HepG2 (cell line): ENCODE measurements around the gene HENMT1. TPM values are rescaled to one million over a fixed set of nuclear protein-coding genes. Genes with fewer than 3 reads are reported as not detected.

Experiments used
- ATAC-seq: fragments of 200-7000 bp; cut with Tn5 transposase; 3 replicates; pipeline ENCODE4 v1.9.1; 2020; ENCODE audit warnings: mild to moderate bottlenecking, moderate library complexity
- BruUV-seq: library from RNA; stranded (reverse); fragments of 400-500 nt; replicated peaks from 2 replicates; lab custom pipeline; 2021; lab: Mats Ljungman, UMichigan
- CTCF ChIA-PET: fragments of 300-600 bp; formaldehyde crosslinking; extraction: SDS; loops from one replicate; lab custom pipeline; 2021; ENCODE audit warnings: low total read pairs, inconsistent platforms, low intra/inter-chr PET ratio; lab: Yijun Ruan, JAX
- POLR2A ChIA-PET: fragments of 350-600 bp; sonication (Branson Sonifier 250); formaldehyde crosslinking; loops from one replicate; lab custom pipeline; 2020; ENCODE audit warnings: antibody characterized with exemption, inconsistent platforms; lab: Yijun Ruan, JAX
- DNase-seq: peaks from one replicate; pipeline ENCODE4 v3.0.0-alpha.2; 2015; ENCODE audit warnings: low spot score
- FAIRE-seq: peaks from 3 replicates; lab custom pipeline; 2011; peaks lifted over from hg19 to GRCh38; lab: Jason Lieb, UNC
- H2AFZ ChIP-seq: one replicate; pipeline ENCODE4 v1.6.1; 2011; ENCODE audit warnings: low read length, inconsistent platforms
- H3K27ac ChIP-seq: fragments of 300-600 bp; 3 replicates; pipeline ENCODE4 v1.8.0; 2011; ENCODE audit warnings: mixed run types, mild to moderate bottlenecking, mixed read lengths, low read length, inconsistent platforms; ENCODE audit not compliant: insufficient read depth; ENCODE audit errors: extremely low read length
- H3K27me3 ChIP-seq, 2 experiments: fragments of 200-600 bp in 1 of 2; 2 replicates in 1 of 2; 3 replicates in 1 of 2; pipeline versions ENCODE4 v1.6.0 to v1.8.0; 2011; ENCODE audit warnings: low read length in 2 of 2, mild to moderate bottlenecking in 2 of 2, moderate library complexity in 2 of 2, inconsistent platforms in 1 of 2; ENCODE audit not compliant: insufficient read depth in 2 of 2, control insufficient read depth in 1 of 2
- H3K36me3 ChIP-seq, 2 experiments: fragments of 200-600 bp in 1 of 2; replicated peaks in 1 of 2; 2 replicates in 1 of 2; 3 replicates in 1 of 2; pipeline versions ENCODE4 v1.5.1 to v1.8.0; 2011; ENCODE audit warnings: low read length in 2 of 2, inconsistent platforms in 1 of 2; ENCODE audit not compliant: insufficient read depth in 2 of 2, control insufficient read depth in 1 of 2
- H3K4me1 ChIP-seq: 2 replicates; pipeline ENCODE4 v1.5.1; 2012; ENCODE audit warnings: low read length, inconsistent platforms; ENCODE audit not compliant: insufficient read depth
- H3K4me2 ChIP-seq: 2 replicates; pipeline ENCODE4 v1.6.0; 2011; ENCODE audit warnings: low read depth, low read length, inconsistent platforms
- H3K4me3 ChIP-seq, 3 experiments: fragments of 200-600 bp in 1 of 3; sonication (generic), shearing (Covaris generic) in 1 of 3; replicated peaks in 1 of 3; 2 replicates each; pipeline ENCODE4 v1.5.1; 2011 to 2016; ENCODE audit warnings: low read length in 3 of 3, inconsistent platforms in 2 of 3, low read depth in 2 of 3, mild to moderate bottlenecking in 2 of 3, control low read depth in 1 of 3, mixed read lengths in 1 of 3; ENCODE audit not compliant: insufficient read depth in 1 of 3
- H3K79me2 ChIP-seq: one replicate; pipeline ENCODE4 v1.6.1; 2011; ENCODE audit warnings: low read length, inconsistent platforms; ENCODE audit not compliant: insufficient read depth
- H3K9ac ChIP-seq: 2 replicates; pipeline ENCODE4 v1.6.0; 2011; ENCODE audit warnings: mild to moderate bottlenecking, low read depth, low read length, inconsistent platforms; ENCODE audit not compliant: insufficient read depth
- H3K9me3 ChIP-seq: 2 replicates; pipeline ENCODE4 v1.5.1; 2012; ENCODE audit warnings: mild to moderate bottlenecking, low read length
- H4K20me1 ChIP-seq: 2 replicates; pipeline ENCODE4 v1.6.0; 2011; ENCODE audit warnings: inconsistent platforms, mild to moderate bottlenecking, low read length, moderate library complexity; ENCODE audit not compliant: insufficient read depth
- AGO2 ChIP-seq: fragments of 200-400 bp; formaldehyde crosslinking; optimal IDR thresholded peaks from 2 replicates; pipeline ENCODE3; 2017; ENCODE audit warnings: mild to moderate bottlenecking, low read depth, low read length, moderate library complexity
- MBNL3 ChIP-seq: fragments of 250-450 bp; sonication (Bioruptor Pico); conservative IDR thresholded peaks from 2 replicates; pipeline ENCODE4 v1.8.0; 2022; ENCODE audit warnings: mild to moderate bottlenecking, inconsistent platforms
- RBFOX2 ChIP-seq: fragments of 200-400 bp; formaldehyde crosslinking; IDR thresholded peaks from 2 replicates; pipeline ENCODE4 v1.6.1; 2017; ENCODE audit warnings: low read depth, mild to moderate bottlenecking, low read length
- SAP130 ChIP-seq: IDR thresholded peaks from 2 replicates; pipeline ENCODE4 v1.6.1; 2016; ENCODE audit warnings: low read depth
- THRA ChIP-seq: sonication (generic); formaldehyde crosslinking; IDR thresholded peaks from 2 replicates; pipeline ENCODE4 v1.4.0; 2020; ENCODE audit warnings: missing genetic modification reagents, borderline replicate concordance
- WGBS: methylation state at CpG from one replicate; pipeline ENCODE4 v1.1.6; 2017; ENCODE audit warnings: low lambda C conversion rate; 5-methylcytosine and 5-hydroxymethylcytosine counted together
- in situ Hi-C: cut with HindIII; loops from 2 replicates; pipeline ENCODE4 v1.10.0; 2017; ENCODE audit warnings: low pct_unique_long_range_greater_than_20kb; ENCODE audit not compliant: extremely low pct_ligation_motif_present
- intact Hi-C: fragments of 100-400 bp; cut with micrococcal nuclease; formaldehyde crosslinking; loops from one replicate; pipeline ENCODE4 v1.10.0; 2022; ENCODE audit not compliant: unreplicated experiment
- polyA plus RNA-seq, 8 experiments: library from polyadenylated mRNA; depleted of rRNA in 3 of 8; stranded (reverse) in 7 of 8; unstranded in 1 of 8; fragments of >200 nt; fragmentation: Illumina TruSeq in 4 of 8; extraction: Trizol in 4 of 8; gene quantifications; 2 replicates each; pipeline versions ENCODE4 v1.2.1 to v1.2.3, GENCODE V29; 2011 to 2016; ENCODE audit warnings: low read depth in 4 of 8, missing spikeins in 1 of 8, mixed read lengths in 1 of 8; ENCODE audit not compliant: insufficient read depth in 1 of 8
- total RNA-seq, 5 experiments: library from RNA; depleted of rRNA; stranded (reverse); fragments of >200 nt; fragmentation: Illumina TruSeq; extraction: Trizol; gene quantifications; 2 replicates each; pipeline ENCODE4 v1.2.3, GENCODE V29; 2016; ENCODE audit warnings: low read depth in 1 of 5

Gene HENMT1
- total and polyA plus RNA-seq, 2 of the 13 experiments (the other 11 are each of a cell fraction or from before 2014, with no cell fraction given): not detected

- ChIA-PET POLR2A (no interaction called here), CTCF (no interaction called here)
- H4K20me1 ChIP-seq: no peaks in the 10 kb centered on the region; the same call in 1 of the 2 replicates
- DNase-seq: no peak
- no peak for FAIRE-seq
- peaks cover 13 to 37% of the 10 kb centered on the region in 2 experiments for H3K36me3 ChIP-seq
- H3K27me3 ChIP-seq: no peaks in the 10 kb centered on the region; a peak in 1 of 5 replicates
- H3K79me2 ChIP-seq: no peaks in the 10 kb centered on the region
- no peak overlapping the region for H3K9ac ChIP-seq
- in situ Hi-C loops (no loop called here), intact Hi-C loops (no loop called here)
- no peak overlapping the region for H2AFZ ChIP-seq
- H3K9me3 ChIP-seq: no peaks in the 10 kb centered on the region
- 95% methylated on average over 5 of the region's 5 CpGs for WGBS
- no peaks in the 10 kb centered on the region for H3K4me1 ChIP-seq
- no peak overlapping the region for H3K27ac ChIP-seq
- no peak overlapping the region for H3K4me3 ChIP-seq
- no peak for ATAC-seq
- H3K4me2 ChIP-seq: no peak overlapping the region
- no TSS peak for BruUV-seq
- TF ChIP-seq THRA (CRISPR knock-in tag) (no peak), RBFOX2 (peak; percentile 54), AGO2 (peak; percentile 30), SAP130 (CRISPR knock-in tag) (no peak), MBNL3 (CRISPR knock-in tag) (no peak)
Observed at GRCh38 chr1:108701176-108701849, 40.4 kb upstream of the HENMT1 start.
